Measurements from ENCODE around the gene ARRB2.
"Not testable (repeated sequence)": the region's sequence is repeated elsewhere in the genome, so short reads cannot be mapped to it uniquely, and the experiment has no call there.

Gene ARRB2

DNA sequence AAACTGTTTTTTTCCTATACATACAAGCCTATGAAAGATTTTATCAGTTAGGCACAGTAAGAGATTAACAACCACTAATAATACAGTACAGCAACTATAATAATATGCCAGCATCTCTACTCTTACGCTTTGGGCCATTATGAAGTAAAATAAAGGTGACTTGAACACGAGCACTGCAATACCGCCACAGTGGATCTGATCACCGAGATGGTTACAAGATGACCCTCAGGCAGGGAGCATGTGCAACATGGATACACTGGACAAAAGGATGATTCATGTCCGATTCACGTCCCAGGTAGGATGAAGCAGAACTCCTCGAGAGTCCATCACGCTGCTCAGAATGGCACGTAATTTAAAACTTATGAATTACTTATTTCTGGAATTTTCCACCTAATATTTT is 17.0 kb upstream of the ARRB2 start:
- ChIA-PET CTCF (no interaction called here), POLR2A (no interaction called here)
- TF ChIP-seq SUZ12 (IDR thresholded peaks at IDR 0.05) = no peak
- no peak for DNase-seq (ENCODE audit: extremely low spot score)

DNA sequence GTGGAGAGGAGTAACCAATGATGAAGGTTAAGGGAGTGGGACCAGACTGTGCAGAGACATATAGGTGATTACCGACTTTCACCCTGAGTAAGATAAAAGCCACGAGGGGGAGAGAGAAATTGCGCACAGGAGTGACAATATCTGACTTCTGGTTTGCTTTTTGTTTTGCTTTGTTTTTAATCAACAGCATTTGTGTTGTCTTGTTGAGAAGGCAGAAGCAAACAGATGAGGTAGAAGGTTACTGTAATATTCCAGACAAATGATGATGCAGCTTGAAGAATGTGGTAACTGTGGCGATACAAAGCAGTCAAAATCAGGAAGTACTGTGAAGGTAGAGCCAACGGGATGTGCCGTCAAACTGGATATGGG is 14.0 kb upstream of the ARRB2 start:
- TF ChIP-seq HDGF (IDR thresholded peaks at IDR 0.05; ENCODE audit: borderline replicate concordance) = no peak
- no peak for TF ChIP-seq CTBP1 (IDR thresholded peaks at IDR 0.05; ENCODE audit: borderline replicate concordance)
- no peak for TF ChIP-seq NFRKB (IDR thresholded peaks at IDR 0.05)
- no peak for TF ChIP-seq ZNF384 (IDR thresholded peaks at IDR 0.05)
- no peak for TF ChIP-seq SUZ12 (IDR thresholded peaks at IDR 0.05)
- TF ChIP-seq, protein P1, sequence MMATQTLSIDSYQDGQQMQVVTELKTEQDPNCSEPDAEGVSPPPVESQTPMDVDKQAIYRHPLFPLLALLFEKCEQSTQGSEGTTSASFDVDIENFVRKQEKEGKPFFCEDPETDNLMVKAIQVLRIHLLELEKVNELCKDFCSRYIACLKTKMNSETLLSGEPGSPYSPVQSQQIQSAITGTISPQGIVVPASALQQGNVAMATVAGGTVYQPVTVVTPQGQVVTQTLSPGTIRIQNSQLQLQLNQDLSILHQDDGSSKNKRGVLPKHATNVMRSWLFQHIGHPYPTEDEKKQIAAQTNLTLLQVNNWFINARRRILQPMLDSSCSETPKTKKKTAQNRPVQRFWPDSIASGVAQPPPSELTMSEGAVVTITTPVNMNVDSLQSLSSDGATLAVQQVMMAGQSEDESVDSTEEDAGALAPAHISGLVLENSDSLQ (IDR thresholded peaks at IDR 0.05) = no peak
- no peak for TF ChIP-seq SP1 (IDR thresholded peaks at IDR 0.05)
- no peak for TF ChIP-seq FOXK2 (IDR thresholded peaks at IDR 0.05)
- no peak for TF ChIP-seq TARDBP (IDR thresholded peaks at IDR 0.05)
- no peak for TF ChIP-seq BHLHE40 (IDR thresholded peaks at IDR 0.05; ENCODE audit: borderline replicate concordance)
- no peak for TF ChIP-seq FOXA1 (IDR thresholded peaks at IDR 0.05)
- POLR2A ChIA-PET = no interaction called here
- DNase-seq (ENCODE audit: extremely low spot score) = no peak
- CTCF ChIA-PET = no interaction called here

- DNase-seq (ENCODE audit: extremely low spot score); CTCF ChIA-PET; POLR2A ChIA-PET: not testable (repeated sequence)
- TF ChIP-seq ZNF384 (IDR thresholded peaks at IDR 0.05) = 0 out of 2 replicates have a peak, but pooled peaks have one; percentile 39
Observed at GRCh38 chr17:4699401-4700056, 10.9 kb upstream of the ARRB2 start.

DNA sequence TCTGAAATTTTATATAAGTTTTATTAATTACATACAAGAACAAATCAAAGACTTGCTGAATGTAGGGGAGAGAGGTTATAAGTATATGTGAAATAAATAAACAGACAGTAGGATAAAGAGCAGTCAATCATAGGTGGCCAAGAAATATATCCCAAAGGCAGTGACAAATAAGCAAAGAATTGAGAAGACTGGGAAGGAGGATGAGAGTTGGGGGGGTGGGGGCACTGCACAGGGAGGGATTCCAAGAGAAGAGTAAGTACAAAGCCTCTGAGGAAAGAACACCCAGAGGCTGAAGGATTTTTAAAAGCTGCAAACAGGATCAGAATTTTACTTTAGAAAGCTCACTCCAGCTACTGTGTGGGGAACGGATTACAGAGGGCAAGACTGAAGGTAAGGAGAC is 9.3 kb upstream of the ARRB2 start:
- no peak for TF ChIP-seq CTBP1 (IDR thresholded peaks at IDR 0.05; ENCODE audit: borderline replicate concordance)
- no peak for TF ChIP-seq HDGF (IDR thresholded peaks at IDR 0.05; ENCODE audit: borderline replicate concordance)
- no peak for TF ChIP-seq SP1 (IDR thresholded peaks at IDR 0.05)
- TF ChIP-seq SUZ12 (IDR thresholded peaks at IDR 0.05) = no peak
- no peak for TF ChIP-seq BHLHE40 (IDR thresholded peaks at IDR 0.05; ENCODE audit: borderline replicate concordance)
- TF ChIP-seq, protein P1 (IDR thresholded peaks at IDR 0.05) = no peak
- no peak for TF ChIP-seq FOXK2 (IDR thresholded peaks at IDR 0.05)
- TF ChIP-seq FOXA1 (IDR thresholded peaks at IDR 0.05) = no peak
- no peak for TF ChIP-seq NFRKB (IDR thresholded peaks at IDR 0.05)
- TF ChIP-seq LEF1 (IDR thresholded peaks at IDR 0.05; ENCODE audit: borderline replicate concordance) = no peak
- TF ChIP-seq TARDBP (IDR thresholded peaks at IDR 0.05) = no peak
- no peak for TF ChIP-seq FOXM1 (IDR thresholded peaks at IDR 0.05; ENCODE audit: borderline replicate concordance)
- TF ChIP-seq ELF4 (IDR thresholded peaks at IDR 0.05) = no peak
- TF ChIP-seq L3MBTL2 (conservative IDR thresholded peaks at IDR 0.05) = no peak
- TF ChIP-seq ARNT (IDR thresholded peaks at IDR 0.05) = no peak
- TF ChIP-seq ZNF384 (IDR thresholded peaks at IDR 0.05) = no peak
- ChIA-PET CTCF (no interaction called here), POLR2A (interaction anchor here (0.9 kb wide), 1 partner anchor 9 kb away, joined by 3 read pairs; the partner anchor contains the start of gene ARRB2)
- DNase-seq (ENCODE audit: extremely low spot score) = no peak

GRCh38 chr17:4703330-4703691 is 7.1 kb upstream of the ARRB2 start:
- POLR2A ChIA-PET = interaction anchor here (2.0 kb wide), 1 partner anchor 27 kb away, joined by 11 read pairs; the partner anchor contains the start of gene MED11
- CTCF ChIA-PET = no interaction called here
- DNase-seq (ENCODE audit: extremely low spot score) = no peak
- TF ChIP-seq ARNT (IDR thresholded peaks at IDR 0.05) = no peak
- no peak for TF ChIP-seq ZNF384 (IDR thresholded peaks at IDR 0.05)
- TF ChIP-seq SUZ12 (IDR thresholded peaks at IDR 0.05) = no peak

- POLR2A ChIA-PET = interaction anchor here (0.5 to 2.0 kb wide), 7 partner anchors 26 to 235 kb away, joined by 3 to 11 read pairs (median 4); partner anchors contain the start of genes MED11, MYBBP1A, RNF167 and SLC25A11
- DNase-seq (ENCODE audit: extremely low spot score); CTCF ChIA-PET: not testable (repeated sequence)
- peak; percentile 0; the same call in 1 of the 2 replicates for TF ChIP-seq L3MBTL2 (conservative IDR thresholded peaks at IDR 0.05)
Observed at GRCh38 chr17:4704574-4704907, 5.9 kb upstream of the ARRB2 start.

- POLR2A ChIA-PET = no interaction called here
- no peak for DNase-seq (ENCODE audit: extremely low spot score)
- CTCF ChIA-PET = interaction anchor here (0.6 kb wide), 1 partner anchor 765 kb away, joined by 6 read pairs; no protein-coding TSS in a partner anchor
- TF ChIP-seq ARNT (IDR thresholded peaks at IDR 0.05) = no peak
- TF ChIP-seq ELF4 (IDR thresholded peaks at IDR 0.05) = no peak
Observed at GRCh38 chr17:4704991-4705390, 5.4 kb upstream of the ARRB2 start.

DNA sequence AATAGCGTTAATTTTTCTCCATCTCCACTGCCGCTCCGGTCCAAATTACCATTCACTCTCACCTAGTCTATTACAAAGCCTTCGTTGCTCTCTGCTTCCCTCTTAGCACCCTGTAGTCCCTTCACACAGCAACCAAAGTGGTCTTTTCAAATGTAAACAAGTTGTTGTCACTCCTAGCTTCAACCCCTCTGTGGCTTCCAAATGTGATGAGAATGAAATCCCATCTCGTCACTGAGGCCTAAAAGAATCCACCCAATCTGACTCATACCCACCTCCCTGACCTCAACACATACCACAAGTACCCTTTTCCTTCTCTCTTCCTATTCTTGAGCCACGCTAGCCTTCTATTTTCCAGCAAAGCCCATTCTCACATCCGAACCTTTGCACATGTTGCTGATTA is 4.3 kb upstream of the ARRB2 start:
- POLR2A ChIA-PET = no interaction called here
- CTCF ChIA-PET = no interaction called here
- DNase-seq (ENCODE audit: extremely low spot score) = no peak
- no peak for TF ChIP-seq L3MBTL2 (conservative IDR thresholded peaks at IDR 0.05)
- TF ChIP-seq HDGF (IDR thresholded peaks at IDR 0.05; ENCODE audit: borderline replicate concordance) = no peak
- no peak for TF ChIP-seq SP1 (IDR thresholded peaks at IDR 0.05)
- TF ChIP-seq CTBP1 (IDR thresholded peaks at IDR 0.05; ENCODE audit: borderline replicate concordance) = no peak
- no peak for TF ChIP-seq TARDBP (IDR thresholded peaks at IDR 0.05)
- TF ChIP-seq ZNF384 (IDR thresholded peaks at IDR 0.05) = no peak
- no peak for TF ChIP-seq NFRKB (IDR thresholded peaks at IDR 0.05)
- TF ChIP-seq ARNT (IDR thresholded peaks at IDR 0.05) = no peak
- no peak for TF ChIP-seq FOXM1 (IDR thresholded peaks at IDR 0.05; ENCODE audit: borderline replicate concordance)
- TF ChIP-seq FOXA1 (IDR thresholded peaks at IDR 0.05) = no peak
- TF ChIP-seq BHLHE40 (IDR thresholded peaks at IDR 0.05; ENCODE audit: borderline replicate concordance) = no peak
- TF ChIP-seq ELF4 (IDR thresholded peaks at IDR 0.05) = no peak
- TF ChIP-seq SUZ12 (IDR thresholded peaks at IDR 0.05) = no peak
- TF ChIP-seq, protein P1 (IDR thresholded peaks at IDR 0.05) = no peak
- no peak for TF ChIP-seq LEF1 (IDR thresholded peaks at IDR 0.05; ENCODE audit: borderline replicate concordance)
- TF ChIP-seq FOXK2 (IDR thresholded peaks at IDR 0.05) = no peak

Measured in HEK293T (cell line).